Left colon (tissue), 2 donors: Measurements from ENCODE around the gene MLEC. TPM values are rescaled to one million over a fixed set of nuclear protein-coding genes. Genes with fewer than 3 reads are reported as not detected.
A peak's percentile ranks its signal among the peaks of the same experiment; 100 is the strongest.
"Not testable (repeated sequence)": the region's sequence is repeated elsewhere in the genome, so short reads cannot be mapped to it uniquely, and the experiment has no call there.

Source experiments
- ATAC-seq: fragments of 200-7000 bp; cut with Tn5 transposase; one replicate; pipeline ENCODE4 v1.9.1; 2020; ENCODE audit warnings: mild to moderate bottlenecking, moderate library complexity
- DNase-seq, 2 donors: peaks; one replicate each; pipeline ENCODE4 v3.0.0-alpha.2; 2020
- intact Hi-C, 2 donors: fragments of 100-400 bp; cut with DNase I in 1 of 2; cut with micrococcal nuclease in 1 of 2; formaldehyde crosslinking; loops; one replicate each; pipeline versions ENCODE4 v1.11.2 to v1.14.0; 2022; cut with DNase I, micrococcal nuclease
- total RNA-seq, 2 donors: library from RNA; stranded (reverse); fragmentation: NEBNext Ultra II Directional; extraction: Animal tissue kit (Norgen Biotek cat#: 25700); gene quantifications; one replicate each; pipeline ENCODE4 v1.2.1, GENCODE V29; 2021
- donor health status: DM: no; HTN: no; CAD: no.
- donor health status: DM: yes; HTN: yes; CAD: no.

The MLEC gene
- total RNA-seq, 2 donors from 2014 or later = 271 to 278 TPM

- DNase-seq (no peak), ATAC-seq (peak; percentile 13)
- intact Hi-C loops = no loop called here
Observed at GRCh38 chr12:120658286-120659150, 28.4 kb upstream of the MLEC start.

DNA sequence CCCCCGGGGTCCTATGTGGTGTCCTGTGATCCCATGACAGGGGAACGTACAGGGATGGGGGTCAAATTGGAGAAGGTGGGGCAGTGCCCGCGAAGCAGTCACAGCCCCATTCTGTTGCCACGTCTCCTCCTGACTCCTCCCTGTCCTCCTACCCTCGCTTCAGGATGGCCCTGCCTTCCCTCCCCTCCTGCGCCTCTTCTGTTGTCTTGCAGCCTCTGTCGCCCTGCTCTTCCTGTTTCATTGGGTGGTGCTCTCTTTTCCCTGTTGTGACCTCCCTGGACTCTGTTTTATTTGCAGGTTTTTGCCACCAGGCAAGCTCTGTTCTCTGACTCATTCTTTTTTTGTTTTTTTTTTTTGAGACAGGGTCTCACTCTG is 27.8 kb upstream of the MLEC start:
- ATAC-seq = peak; percentile 98
- peak in 1 of 2 donors; percentile 30 for DNase-seq
- intact Hi-C loops = no loop called here

DNA sequence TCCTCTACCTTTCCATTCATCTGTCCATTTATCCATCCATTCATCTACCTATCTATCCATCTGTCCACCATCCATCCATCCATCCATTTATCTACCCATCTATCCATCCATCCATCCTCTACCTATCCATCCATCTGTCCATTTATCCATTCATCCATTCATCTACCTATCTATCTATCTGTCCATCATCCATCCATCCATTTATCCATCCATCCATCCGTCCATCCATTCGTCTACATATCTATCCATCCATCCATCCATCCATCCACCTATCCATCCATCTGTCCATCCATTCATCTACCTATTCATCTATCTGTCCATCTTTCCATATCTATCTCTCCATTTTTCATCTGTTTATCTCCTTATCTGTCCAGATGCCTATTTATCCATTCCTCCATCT is 25.5 kb upstream of the MLEC start:
- no peak for ATAC-seq
- DNase-seq = no peak
- intact Hi-C loops = no loop called here

DNA sequence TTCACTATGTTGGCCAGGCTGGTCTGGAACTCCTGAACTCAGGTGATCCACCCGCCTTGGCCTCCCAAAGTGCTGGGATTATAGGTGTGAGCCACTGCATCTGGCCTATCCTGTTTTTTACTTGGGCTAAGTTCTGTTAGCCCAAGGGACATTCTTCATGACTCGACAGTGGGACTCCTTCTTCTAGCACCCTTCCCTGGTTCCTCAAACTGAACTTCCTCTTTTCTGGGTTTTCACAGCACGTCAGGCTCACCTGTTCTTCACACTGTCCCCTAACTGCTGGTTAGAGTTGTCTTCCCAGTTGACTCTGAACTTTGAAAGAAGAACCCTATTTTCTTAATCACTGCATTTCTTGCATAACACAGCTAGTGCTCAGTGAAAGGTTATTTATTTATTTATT is 24.1 kb upstream of the MLEC start:
- intact Hi-C loops = no loop called here
- no peak for ATAC-seq
- DNase-seq = no peak

DNA sequence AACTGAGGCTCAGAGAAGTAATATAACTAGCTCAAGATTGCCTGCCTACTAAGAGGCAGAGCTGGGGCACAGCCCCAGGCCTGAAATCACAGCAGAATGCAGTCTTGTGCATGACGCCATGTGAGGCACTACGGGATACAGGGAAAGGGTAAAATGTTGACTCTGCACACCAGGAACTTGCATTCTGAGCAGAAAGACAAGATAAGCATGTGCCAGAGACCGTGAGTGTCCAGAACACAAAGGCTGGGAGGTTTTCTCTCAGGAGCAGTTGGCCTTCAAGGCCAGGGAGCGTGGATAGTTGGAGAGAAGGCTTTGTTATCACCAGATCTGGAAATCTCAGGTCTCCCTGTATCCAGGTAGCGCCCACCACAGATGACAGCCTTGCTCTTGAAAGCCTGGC is 23.2 kb upstream of the MLEC start:
- intact Hi-C loops = no loop called here
- DNase-seq = no peak
- no peak for ATAC-seq

DNA sequence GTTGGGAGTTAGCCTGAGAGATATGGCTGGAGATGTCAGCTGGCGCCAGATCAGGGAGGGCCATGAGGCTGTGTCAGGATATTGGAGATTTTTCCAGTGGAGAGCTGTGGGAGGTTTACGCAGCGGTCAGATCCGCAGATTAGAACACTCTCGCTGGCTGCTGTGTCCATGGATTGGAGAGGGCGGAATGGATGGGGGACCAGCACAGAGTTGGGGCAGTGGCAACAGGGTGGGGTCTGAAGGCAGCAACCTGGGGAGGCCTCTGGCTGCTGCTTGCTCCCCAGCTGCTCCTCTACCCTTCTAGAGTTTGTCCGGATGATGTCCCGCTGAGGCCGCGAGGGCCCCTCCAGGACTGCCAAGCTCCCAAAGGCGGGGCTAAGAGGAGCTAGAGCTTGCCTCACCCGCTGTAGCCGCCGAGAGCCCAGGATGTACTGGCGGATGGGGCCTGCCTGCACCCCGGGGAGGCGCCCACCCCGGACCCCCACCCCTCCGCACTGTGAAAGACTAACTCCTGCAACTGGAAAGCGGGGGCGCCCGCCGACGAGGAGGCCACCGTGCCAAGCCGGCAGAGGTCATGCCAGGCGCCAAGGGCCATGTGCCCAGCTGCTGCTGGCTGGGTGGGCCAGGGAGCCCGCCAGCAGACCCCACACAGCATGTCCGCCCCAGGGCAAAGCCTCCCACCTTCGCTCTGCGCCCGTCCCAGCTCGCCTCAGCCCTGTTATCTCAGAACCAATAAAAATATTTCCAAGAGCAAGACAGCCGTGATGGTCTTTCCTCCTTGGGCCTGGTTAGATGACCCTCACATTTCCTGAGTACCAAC is 20.2 kb upstream of the MLEC start:
- ATAC-seq (no peak), DNase-seq (no peak)
- intact Hi-C loops = no loop called here

GRCh38 chr12:120668091-120668867 is 18.7 kb upstream of the MLEC start:
- DNase-seq (no peak), ATAC-seq (no peak)
- intact Hi-C loops = no loop called here

DNA sequence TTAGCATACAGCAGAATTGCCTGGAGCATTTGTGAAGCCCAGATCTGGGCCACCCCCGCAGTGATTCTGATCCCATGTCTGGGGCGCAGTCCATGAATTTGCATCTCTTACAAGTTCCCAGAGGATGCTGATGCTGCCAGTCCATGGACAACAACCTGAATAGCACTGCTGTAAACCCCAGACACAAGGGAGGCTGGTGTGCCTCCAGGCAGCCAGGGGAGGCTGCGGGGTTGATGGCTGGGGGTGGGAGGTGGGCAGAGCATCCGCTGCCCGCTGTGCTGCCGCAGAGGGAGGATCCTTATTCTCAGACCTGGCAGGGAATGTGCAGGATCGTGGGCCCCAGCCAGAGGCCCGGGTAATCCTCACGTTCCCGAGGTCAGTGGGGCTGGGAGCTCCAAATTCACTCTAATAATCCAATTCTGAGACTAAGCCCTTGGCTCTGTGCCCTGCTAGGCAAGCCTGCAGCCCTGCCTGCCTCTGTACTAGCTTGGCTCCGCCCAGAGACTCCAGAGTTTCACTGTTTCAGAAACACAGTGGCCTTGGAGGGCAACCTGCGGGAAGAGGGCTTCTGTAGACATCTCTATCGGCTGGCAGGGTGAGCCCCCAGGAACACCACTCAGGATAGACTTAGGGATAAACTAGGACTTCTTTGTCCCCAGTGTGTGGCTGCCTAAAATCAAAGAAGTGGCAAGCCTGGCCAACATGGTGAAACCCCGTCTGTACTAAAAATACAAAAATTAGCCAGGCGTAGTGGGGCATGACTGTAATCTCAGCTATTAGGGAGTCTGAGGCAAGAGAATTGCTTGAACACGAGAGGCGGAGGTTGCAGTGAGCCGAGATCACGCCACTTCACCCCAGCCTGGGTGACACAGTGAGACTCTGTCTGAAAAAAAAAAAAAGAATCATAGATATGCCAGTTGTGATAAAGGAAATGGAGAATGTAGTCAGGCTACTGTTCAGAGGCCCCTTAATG is 17.8 kb upstream of the MLEC start:
- ATAC-seq (peak; percentile 90), DNase-seq (peak; percentile 53 to 68)
- intact Hi-C loops = no loop called here

- DNase-seq, intact Hi-C loops: not testable (repeated sequence)
- ATAC-seq = peak; percentile 67
Observed at GRCh38 chr12:120670237-120670636, 16.7 kb upstream of the MLEC start.

GRCh38 chr12:120670667-120671066 is 16.3 kb upstream of the MLEC start:
- DNase-seq (no peak), ATAC-seq (peak; percentile 33)
- intact Hi-C loops = no loop called here

- ATAC-seq (no peak), DNase-seq (no peak)
- intact Hi-C loops = no loop called here
Observed at GRCh38 chr12:120674097-120674636, 12.8 kb upstream of the MLEC start.

GRCh38 chr12:120677765-120678473 is 9.0 kb upstream of the MLEC start:
- DNase-seq (no peak), ATAC-seq (peak; percentile 74)
- intact Hi-C loops = no loop called here

- DNase-seq (no peak), ATAC-seq (peak; percentile 9)
- intact Hi-C loops = no loop called here
Observed at GRCh38 chr12:120678572-120678971, 8.4 kb upstream of the MLEC start.

- ATAC-seq (no peak), DNase-seq (no peak)
- intact Hi-C loops = no loop called here
Observed at GRCh38 chr12:120680165-120680738, 6.7 kb upstream of the MLEC start.

- ATAC-seq (no peak), DNase-seq (no peak)
- intact Hi-C loops = no loop called here
Observed at GRCh38 chr12:120684523-120684932, 2.4 kb upstream of the MLEC start.

DNA sequence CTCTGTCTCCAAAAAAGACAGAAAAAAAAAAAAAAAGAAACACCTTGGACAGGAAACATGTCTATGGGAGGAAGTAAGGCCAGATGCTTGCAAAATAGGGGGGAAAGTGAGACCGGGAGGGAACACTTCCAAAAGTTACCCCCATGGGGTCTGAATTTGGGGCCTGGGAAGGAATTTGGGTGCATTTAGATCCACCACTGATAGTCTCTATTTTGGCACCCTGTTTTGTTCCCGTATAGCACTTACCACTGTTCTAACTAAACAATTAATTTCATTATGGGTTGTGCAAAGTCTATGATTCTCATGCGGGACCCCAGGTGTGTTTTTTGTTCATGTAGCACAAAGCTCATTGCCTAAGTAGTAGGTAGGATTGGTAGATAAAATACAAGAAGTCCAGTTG is 1.4 kb upstream of the MLEC start:
- ATAC-seq = no peak
- DNase-seq = no peak
- intact Hi-C loops = no loop called here

DNA sequence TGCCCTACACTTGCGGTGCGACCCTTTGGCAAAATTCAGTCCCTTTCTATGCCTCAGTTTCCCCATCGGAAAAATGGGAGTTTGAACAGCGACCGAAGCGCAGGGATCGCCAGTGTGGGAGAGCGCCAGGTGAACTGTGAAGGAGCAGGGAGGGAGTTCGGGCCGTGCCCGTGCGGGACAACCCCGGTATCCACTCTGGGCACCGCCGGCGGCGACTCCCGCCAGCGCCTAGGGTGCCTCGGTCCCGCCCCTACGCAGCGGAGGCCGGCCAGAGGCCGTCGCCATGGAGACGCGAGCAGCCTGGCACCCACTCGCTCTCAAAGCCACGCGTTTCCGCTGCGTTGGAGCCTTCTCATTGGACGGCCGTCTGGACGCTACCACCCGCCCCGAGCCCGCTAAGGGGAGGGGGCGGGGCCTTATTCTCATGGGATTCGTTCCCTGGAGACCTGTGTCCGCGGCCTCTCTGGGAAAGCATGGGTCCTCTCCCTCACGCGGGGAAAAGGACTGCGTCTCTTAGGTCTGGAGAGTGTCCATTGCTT is 729 bp upstream of the MLEC start:
- peak; percentile 99 for DNase-seq
- peak; percentile 77 for ATAC-seq
- intact Hi-C loops = no loop called here
